ENCODE measurements around the gene SH3BP2.

GRCh38 chr4:2869659-2870058 is 76.8 kb downstream of the SH3BP2 start:
- TF ChIP-seq, protein P1, sequence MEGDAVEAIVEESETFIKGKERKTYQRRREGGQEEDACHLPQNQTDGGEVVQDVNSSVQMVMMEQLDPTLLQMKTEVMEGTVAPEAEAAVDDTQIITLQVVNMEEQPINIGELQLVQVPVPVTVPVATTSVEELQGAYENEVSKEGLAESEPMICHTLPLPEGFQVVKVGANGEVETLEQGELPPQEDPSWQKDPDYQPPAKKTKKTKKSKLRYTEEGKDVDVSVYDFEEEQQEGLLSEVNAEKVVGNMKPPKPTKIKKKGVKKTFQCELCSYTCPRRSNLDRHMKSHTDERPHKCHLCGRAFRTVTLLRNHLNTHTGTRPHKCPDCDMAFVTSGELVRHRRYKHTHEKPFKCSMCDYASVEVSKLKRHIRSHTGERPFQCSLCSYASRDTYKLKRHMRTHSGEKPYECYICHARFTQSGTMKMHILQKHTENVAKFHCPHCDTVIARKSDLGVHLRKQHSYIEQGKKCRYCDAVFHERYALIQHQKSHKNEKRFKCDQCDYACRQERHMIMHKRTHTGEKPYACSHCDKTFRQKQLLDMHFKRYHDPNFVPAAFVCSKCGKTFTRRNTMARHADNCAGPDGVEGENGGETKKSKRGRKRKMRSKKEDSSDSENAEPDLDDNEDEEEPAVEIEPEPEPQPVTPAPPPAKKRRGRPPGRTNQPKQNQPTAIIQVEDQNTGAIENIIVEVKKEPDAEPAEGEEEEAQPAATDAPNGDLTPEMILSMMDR (conservative IDR thresholded peaks at IDR 0.05) = no peak
- no peak for TF ChIP-seq EZH2 (IDR thresholded peaks at IDR 0.05; ENCODE audit: low read depth)

Measured in PC-9 (cell line).